Gastrocnemius medialis (tissue), 4 donors: ENCODE results near the gene IMMT. TPM values are rescaled to one million over a fixed set of nuclear protein-coding genes. Genes with fewer than 3 reads are reported as not detected.

ENCODE experiments used
- ATAC-seq, 2 donors: fragments of 150-250 bp; one replicate each; pipeline ENCODE4 v1.9.1; 2016
- DNase-seq, 2 donors: peaks; one replicate each; pipeline ENCODE4 v3.0.0-alpha.2; 2019
- H3K27ac ChIP-seq, 4 donors: fragments of 200-600 bp; sonication (generic); 1 replicate in 1 of 4; 2 replicates in 3 of 4; pipeline ENCODE4 v1.5.1; 2016 to 2018; ENCODE audit warnings: mild to moderate bottlenecking in 2 of 4, moderate library complexity in 1 of 4
- H3K27me3 ChIP-seq, 3 donors: fragments of 200-600 bp; sonication (generic) in 2 of 3; 1 replicate in 1 of 3; 2 replicates in 2 of 3; pipeline versions ENCODE4 v1.5.1 to v1.6.0; 2016 to 2019; ENCODE audit warnings: mild to moderate bottlenecking in 1 of 3, moderate library complexity in 1 of 3
- H3K36me3 ChIP-seq, 2 donors: fragments of 200-600 bp; sonication (generic) in 1 of 2; one replicate each; pipeline ENCODE4 v1.5.1; 2017 to 2018
- H3K4me1 ChIP-seq, 2 donors: fragments of 200-600 bp; sonication (generic) in 1 of 2; one replicate each; pipeline ENCODE4 v1.5.1; 2016 to 2017; ENCODE audit warnings: mild to moderate bottlenecking in 2 of 2
- H3K4me3 ChIP-seq, 4 donors: fragments of 200-600 bp; sonication (generic) in 3 of 4; 1 replicate in 1 of 4; 2 replicates in 3 of 4; pipeline ENCODE4 v1.5.1; 2016 to 2019; ENCODE audit warnings: mild to moderate bottlenecking in 2 of 4
- H3K9me3 ChIP-seq, 3 donors: fragments of 200-600 bp; sonication (generic) in 2 of 3; 1 replicate in 1 of 3; 2 replicates in 2 of 3; pipeline ENCODE4 v1.5.1; 2016 to 2019
- CTCF ChIP-seq, 5 experiments: fragments of 450-650 bp in 3 of 5; fragments of 200-600 bp in 2 of 5; sonication (generic) in 2 of 5; IDR thresholded peaks in 4 of 5; conservative IDR thresholded peaks in 1 of 5; 1 replicate in 4 of 5; 2 replicates in 1 of 5; pipeline ENCODE4 v1.5.1; 2016 to 2019; ENCODE audit warnings: antibody characterized with exemption in 5 of 5, mild to moderate bottlenecking in 3 of 5, moderate library complexity in 3 of 5
- POLR2A ChIP-seq, 2 donors: fragments of 450-650 bp; IDR thresholded peaks; one replicate each; pipeline ENCODE4 v1.6.1; 2017; ENCODE audit warnings: antibody characterized with exemption in 2 of 2, mild to moderate bottlenecking in 2 of 2, moderate library complexity in 2 of 2
- in situ Hi-C, 4 donors: fragments of 200-750 bp; cut with MboI; loops; one replicate each; pipeline versions ENCODE4 v1.15.0 to v1.8.0; 2017; ENCODE audit warnings: low sequenced_read_pairs in 4 of 4
- intact Hi-C: fragments of 100-400 bp; cut with DNase I; formaldehyde crosslinking; loops from one replicate; pipeline ENCODE4 v1.15.1; 2023; ENCODE audit warnings: low total_unique reads
- total RNA-seq, 4 donors: library from RNA; depleted of rRNA; stranded (reverse); fragments of >200 nt; gene quantifications; one replicate each; pipeline versions ENCODE4 v1.1.0 to v1.2.3, GENCODE V29; 2016

IMMT gene
- total RNA-seq, 4 donors from 2014 or later: 83.5 to 153 (median 127) TPM

- Histone ChIP-seq H3K27me3 (no peaks in the 10 kb centered on the region), H3K4me1 (peaks cover 56 to 69% of the 10 kb centered on the region in 2 donors), H3K36me3 (peaks cover 0 to 5% of the 10 kb centered on the region in 2 donors), H3K27ac (peak overlapping the region; percentile 72 to 80 (median 74)), H3K9me3 (no peaks in the 10 kb centered on the region), H3K4me3 (no peak overlapping the region)
- intact Hi-C loops (loop anchor here (1.0 kb wide), 1 partner anchor 44 kb away; no protein-coding TSS in a partner anchor), in situ Hi-C loops (loop anchor here in 1 of 4 donors (25.0 kb wide), 1 partner anchor 823 kb away; the partner anchor contains the start of genes ELMOD3 and RETSAT)
- TF ChIP-seq CTCF (IDR thresholded peaks at IDR 0.05 in 4 of 5, conservative IDR thresholded peaks at IDR 0.05 in 1 of 5): no peak
- TF ChIP-seq POLR2A (IDR thresholded peaks at IDR 0.05): no peak
- ATAC-seq (no peak), DNase-seq (no peak)
These were observed 9.6 kb downstream of the IMMT start for GRCh38 chr2:86185517-86186212.

DNA sequence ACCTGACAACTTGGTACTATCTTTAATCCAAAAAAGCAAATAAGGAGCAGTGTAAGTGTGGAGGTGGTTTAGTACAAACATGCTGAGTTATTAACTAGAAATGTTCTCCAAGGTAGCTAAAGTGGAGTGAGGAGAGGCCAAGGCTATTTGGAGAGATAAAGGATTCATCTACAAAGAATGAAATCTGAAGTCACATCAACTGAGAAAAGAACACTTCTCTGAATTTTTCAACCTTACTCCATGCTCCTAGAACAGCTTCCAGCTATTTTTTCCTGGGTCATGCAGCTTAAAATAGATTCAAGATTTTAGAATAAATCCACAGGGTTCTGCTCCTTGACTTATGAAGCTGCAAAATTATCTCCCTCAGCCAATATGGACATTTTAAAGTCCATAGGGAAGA, 18.7 kb downstream of the IMMT start:
- ATAC-seq: peak; percentile 56 to 66
- peaks cover 0 to 45% of the 10 kb centered on the region in 2 donors for H3K36me3 ChIP-seq

GRCh38 chr2:86175828-86176227, 19.4 kb downstream of the IMMT start:
- intact Hi-C loops: no loop called here
- Histone ChIP-seq H3K27ac (peak overlapping the region; percentile 6 to 56 (median 44)), H3K36me3 (peaks cover 0 to 47% of the 10 kb centered on the region in 2 donors), H3K27me3 (no peaks in the 10 kb centered on the region), H3K4me3 (no peak overlapping the region), H3K9me3 (no peaks in the 10 kb centered on the region), H3K4me1 (peaks cover 26 to 33% of the 10 kb centered on the region in 2 donors)
- in situ Hi-C loops: loop anchor here in 1 of 4 donors (25.0 kb wide), 1 partner anchor 814 kb away; the partner anchor contains the start of genes ELMOD3 and RETSAT
- DNase-seq (no peak), ATAC-seq (no peak)
- TF ChIP-seq CTCF (IDR thresholded peaks at IDR 0.05 in 4 of 5, conservative IDR thresholded peaks at IDR 0.05 in 1 of 5) (no peak), POLR2A (IDR thresholded peaks at IDR 0.05) (no peak)

More for the DNA sequence above, 18.7 kb downstream of the IMMT start:
- no peak overlapping the region for H3K4me3 ChIP-seq
- H3K27ac ChIP-seq: peak overlapping the region; percentile 6 to 56 (median 44)
- in situ Hi-C loops: loop anchor here in 1 of 4 donors (25.0 kb wide), 1 partner anchor 814 kb away; the partner anchor contains the start of genes ELMOD3 and RETSAT
- no peak for TF ChIP-seq POLR2A (IDR thresholded peaks at IDR 0.05)
- no peak for TF ChIP-seq CTCF (IDR thresholded peaks at IDR 0.05 in 4 of 5, conservative IDR thresholded peaks at IDR 0.05 in 1 of 5)
- peaks cover 26 to 33% of the 10 kb centered on the region in 2 donors for H3K4me1 ChIP-seq
- no peaks in the 10 kb centered on the region for H3K27me3 ChIP-seq
- DNase-seq: no peak
- intact Hi-C loops: no loop called here
- H3K9me3 ChIP-seq: no peaks in the 10 kb centered on the region

DNA sequence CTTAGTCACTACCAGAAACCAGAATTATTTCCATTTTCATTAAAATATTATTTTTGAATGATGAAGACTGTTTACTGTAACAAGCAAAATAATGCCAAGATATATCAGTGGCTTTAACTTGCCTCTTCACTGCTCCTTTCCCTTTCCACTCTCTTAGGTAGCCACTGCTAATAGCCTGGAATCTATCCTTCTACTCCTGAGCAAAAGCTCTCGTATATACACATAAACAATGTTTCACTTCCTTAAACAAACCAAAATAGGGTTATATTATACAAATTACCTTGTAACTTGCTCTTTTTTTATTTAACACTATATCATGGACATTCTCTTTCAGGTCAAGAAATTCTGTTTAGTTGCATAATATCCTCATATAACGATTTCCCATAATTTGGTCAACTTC, 20.8 kb downstream of the IMMT start:
- TF ChIP-seq POLR2A (IDR thresholded peaks at IDR 0.05) (no peak), CTCF (IDR thresholded peaks at IDR 0.05 in 4 of 5, conservative IDR thresholded peaks at IDR 0.05 in 1 of 5) (no peak)
- in situ Hi-C loops (no loop called here), intact Hi-C loops (no loop called here)
- DNase-seq (no peak), ATAC-seq (no peak)
- no peak overlapping the region for H3K27ac ChIP-seq
- peaks cover 0 to 52% of the 10 kb centered on the region in 2 donors for H3K36me3 ChIP-seq
- H3K27me3 ChIP-seq: no peaks in the 10 kb centered on the region
- H3K4me3 ChIP-seq: no peak overlapping the region
- H3K9me3 ChIP-seq: no peaks in the 10 kb centered on the region
- H3K4me1 ChIP-seq: peaks cover 26 to 33% of the 10 kb centered on the region in 2 donors
